Body of pancreas (tissue), 4 donors: Measurements from ENCODE around the gene DIS3L2. TPM values are rescaled to one million over a fixed set of nuclear protein-coding genes. Genes with fewer than 3 reads are reported as not detected.

Source experiments
- ATAC-seq: fragments of 150-250 bp; one replicate; pipeline ENCODE4 v1.9.1; 2016
- DNase-seq, 4 donors: peaks; one replicate each; pipeline ENCODE4 v3.0.0-alpha.2; 2019
- H3K27ac ChIP-seq, 4 donors: fragments of 200-600 bp; sonication (generic); 1 replicate in 3 of 4; 2 replicates in 1 of 4; pipeline versions ENCODE4 v1.5.1 to v1.6.1; 2016 to 2019; ENCODE audit warnings: mild to moderate bottlenecking in 1 of 4, mixed read lengths in 1 of 4, moderate library complexity in 1 of 4
- H3K27me3 ChIP-seq, 2 donors: fragments of 200-600 bp; sonication (generic); one replicate each; pipeline ENCODE4 v1.6.0; 2016; ENCODE audit warnings: mild to moderate bottlenecking in 1 of 2
- H3K36me3 ChIP-seq, 2 donors: fragments of 200-600 bp; sonication (generic); replicated peaks in 1 of 2; 2 replicates each; pipeline ENCODE4 v1.5.1; 2016; ENCODE audit warnings: low read depth in 2 of 2; ENCODE audit not compliant: insufficient read depth in 1 of 2
- H3K4me1 ChIP-seq: fragments of 200-600 bp; sonication (generic); one replicate; pipeline ENCODE4 v1.6.0; 2016
- H3K4me3 ChIP-seq, 2 donors: fragments of 200-600 bp; sonication (generic); 1 replicate in 1 of 2; 2 replicates in 1 of 2; pipeline ENCODE4 v1.5.1; 2016 to 2019
- H3K9me3 ChIP-seq, 3 donors: fragments of 200-600 bp; sonication (generic); 1 replicate in 2 of 3; 2 replicates in 1 of 3; pipeline ENCODE4 v1.5.1; 2016
- CTCF ChIP-seq, 7 experiments: fragments of 450-650 bp in 4 of 7; fragments of 200-600 bp in 3 of 7; sonication (generic) in 3 of 7; IDR thresholded peaks; one replicate each; pipeline ENCODE4 v1.5.1; 2016 to 2019; ENCODE audit warnings: antibody characterized with exemption in 7 of 7
- POLR2A ChIP-seq, 3 donors: fragments of 450-650 bp; IDR thresholded peaks; one replicate each; pipeline ENCODE4 v1.6.1; 2016; ENCODE audit warnings: antibody characterized with exemption in 3 of 3, mild to moderate bottlenecking in 2 of 3
- WGBS, 2 donors: methylation state at CpG; one replicate each; pipeline ENCODE4 v1.1.5; 2017; 5-methylcytosine and 5-hydroxymethylcytosine counted together
- intact Hi-C: fragments of 100-400 bp; cut with DNase I; formaldehyde crosslinking; loops from one replicate; pipeline ENCODE4 v1.15.1; 2023
- total RNA-seq, 2 donors: library from RNA; depleted of rRNA; stranded (reverse); fragments of >200 nt; gene quantifications; one replicate each; pipeline ENCODE4 v1.1.0, GENCODE V29; 2016

DIS3L2 gene
- total RNA-seq, 2 donors from 2014 or later = 27.8 to 113 TPM

DNA sequence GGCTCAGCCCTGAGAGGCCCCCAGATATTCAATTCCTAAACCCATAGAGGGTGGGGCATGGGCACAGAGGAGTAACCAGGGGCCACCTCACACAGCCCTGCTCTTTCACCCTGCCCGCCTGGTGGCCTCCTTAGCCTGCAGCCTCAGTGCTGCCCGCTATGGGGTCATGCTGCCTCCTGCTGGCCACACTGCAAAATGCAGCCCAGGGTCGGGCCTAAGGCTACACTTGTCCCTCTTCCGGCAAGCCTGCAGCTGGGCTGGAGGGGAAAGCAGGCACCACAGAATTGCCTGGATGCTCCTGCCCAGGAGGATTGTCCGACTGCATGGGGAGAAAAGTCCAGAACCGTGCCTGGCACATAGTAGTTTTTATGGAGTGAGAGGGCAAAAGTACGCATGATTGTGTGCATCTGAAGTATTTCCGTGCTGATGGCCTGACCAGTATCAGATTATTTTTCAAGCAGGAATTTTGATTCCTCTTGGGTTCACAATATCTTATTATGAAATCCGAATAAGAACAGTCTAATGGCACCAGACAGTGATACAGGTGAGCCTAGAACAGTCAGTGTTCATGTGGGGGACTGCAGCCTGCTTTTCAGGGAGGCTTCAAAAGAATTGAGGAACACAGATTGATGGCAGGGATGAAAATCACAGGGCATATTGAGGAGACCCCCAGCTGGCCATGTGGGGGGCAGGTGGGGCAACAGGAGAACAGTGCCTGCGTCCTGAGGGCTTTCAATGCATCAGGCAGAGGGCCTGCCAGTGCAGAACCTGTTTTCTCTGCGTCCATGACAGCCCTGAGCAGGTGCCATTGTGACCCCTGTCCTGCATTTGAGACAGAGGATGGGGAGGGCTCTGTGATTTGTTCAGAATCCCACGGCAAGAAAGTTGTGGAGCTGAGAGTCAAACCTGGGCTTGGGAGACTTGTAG lies 365.9 kb downstream of the DIS3L2 start:
- H3K27me3 ChIP-seq = no peaks in the 10 kb centered on the region
- DNase-seq (peak; percentile 57 to 69 (median 66)), ATAC-seq (peak; percentile 54)
- H3K4me1 ChIP-seq = no peaks in the 10 kb centered on the region
- intact Hi-C loops = loop anchor here (5.0 kb wide), 1 partner anchor 400 kb away; the partner anchor contains the start of gene NPPC
- 62 to 66% methylated on average over 11 of the region's 12 CpGs for WGBS, 2 donors
- no peaks in the 10 kb centered on the region for H3K9me3 ChIP-seq
- TF ChIP-seq POLR2A (IDR thresholded peaks at IDR 0.05) (no peak), CTCF (IDR thresholded peaks at IDR 0.05) (peak; percentile 52 to 85 (median 63))
- no peak overlapping the region for H3K4me3 ChIP-seq
- no peaks in the 10 kb centered on the region for H3K36me3 ChIP-seq
- H3K27ac ChIP-seq = no peak overlapping the region

GRCh38 chr2:232328032-232328422 lies 366.5 kb downstream of the DIS3L2 start:
- Histone ChIP-seq H3K4me3 (no peak overlapping the region), H3K9me3 (no peaks in the 10 kb centered on the region), H3K27ac (no peak overlapping the region), H3K4me1 (no peaks in the 10 kb centered on the region), H3K27me3 (no peaks in the 10 kb centered on the region), H3K36me3 (no peaks in the 10 kb centered on the region)
- no peak for TF ChIP-seq CTCF (IDR thresholded peaks at IDR 0.05)
- no peak for TF ChIP-seq POLR2A (IDR thresholded peaks at IDR 0.05)
- intact Hi-C loops = loop anchor here (5.0 kb wide), 1 partner anchor 401 kb away; the partner anchor contains the start of gene NPPC
- ATAC-seq = no peak
- WGBS, 2 donors = 94% methylated on average over 2 of the region's 2 CpGs; no CpG with 5 or more reads in 1 of the 2 donors
- DNase-seq = peak in 1 of 4 donors; percentile 3

DNA sequence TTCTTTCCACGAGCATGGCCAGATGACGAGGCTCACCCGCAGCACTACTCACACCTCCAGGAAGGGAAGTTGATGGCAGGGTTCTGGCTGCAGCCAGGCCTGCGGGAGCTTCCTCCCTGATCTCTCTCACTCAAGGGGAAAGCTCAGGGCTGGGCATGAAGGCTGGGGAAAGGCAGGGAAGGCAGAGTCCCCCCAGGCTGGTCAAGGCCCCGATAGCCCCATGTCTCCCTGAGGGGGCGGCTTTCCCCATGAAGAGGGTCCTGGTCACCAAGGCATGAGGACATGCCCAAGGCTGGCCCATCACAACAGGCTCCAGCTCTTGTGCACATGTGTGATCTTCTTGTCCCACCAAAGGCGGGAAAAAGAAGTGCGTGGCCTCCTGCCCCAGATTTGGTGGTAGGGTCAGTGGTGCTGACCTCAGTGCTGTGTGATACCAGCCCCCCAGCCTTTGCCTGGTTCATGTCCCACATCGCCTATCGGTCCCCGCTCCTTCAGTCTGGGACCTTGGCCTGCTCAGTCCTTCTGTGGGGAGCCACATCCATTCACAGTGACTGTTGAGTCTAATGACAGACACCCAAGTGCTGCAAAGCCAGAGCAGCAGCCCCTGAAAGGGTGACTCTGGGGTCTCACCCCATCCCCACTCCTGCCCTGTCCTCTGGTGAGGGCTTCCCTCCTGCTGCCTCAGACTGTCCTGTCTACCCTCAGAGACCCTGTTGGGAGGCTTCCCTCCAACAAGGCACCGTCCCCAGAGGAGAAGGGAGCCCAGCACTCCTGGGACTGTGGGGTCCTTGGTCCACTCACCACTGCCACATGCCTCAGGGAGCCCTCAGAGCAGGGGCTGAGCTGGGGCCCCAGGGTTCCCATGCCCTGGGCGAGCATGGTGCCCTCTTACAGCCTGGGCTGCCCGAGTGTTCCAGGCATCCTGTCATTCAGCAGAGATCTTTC lies 367.3 kb downstream of the DIS3L2 start:
- intact Hi-C loops = loop anchor here (5.0 kb wide), 1 partner anchor 401 kb away; the partner anchor contains the start of gene NPPC
- peak in 1 of 4 donors; percentile 3 for DNase-seq
- WGBS, 2 donors = 89 to 91% methylated on average over 4 to 14 of the region's 14 CpGs

GRCh38 chr2:232329716-232330067 lies 368.2 kb downstream of the DIS3L2 start:
- intact Hi-C loops = loop anchor here (5.0 kb wide), 1 partner anchor 402 kb away; the partner anchor contains the start of gene NPPC
- ATAC-seq = no peak
- Histone ChIP-seq H3K4me3 (no peak overlapping the region), H3K27ac (no peak overlapping the region), H3K36me3 (no peaks in the 10 kb centered on the region), H3K27me3 (no peaks in the 10 kb centered on the region), H3K9me3 (no peaks in the 10 kb centered on the region), H3K4me1 (no peaks in the 10 kb centered on the region)
- WGBS, 2 donors = 92 to 94% methylated on average over 14 to 15 of the region's 15 CpGs
- TF ChIP-seq POLR2A (IDR thresholded peaks at IDR 0.05) (no peak), CTCF (IDR thresholded peaks at IDR 0.05) (no peak)
- peak in 1 of 4 donors; percentile 2 for DNase-seq

More for the DNA sequence above, 367.3 kb downstream of the DIS3L2 start:
- no peak for ATAC-seq
- no peaks in the 10 kb centered on the region for H3K4me1 ChIP-seq
- H3K27ac ChIP-seq = no peak overlapping the region
- no peaks in the 10 kb centered on the region for H3K9me3 ChIP-seq
- no peaks in the 10 kb centered on the region for H3K36me3 ChIP-seq
- no peaks in the 10 kb centered on the region for H3K27me3 ChIP-seq
- no peak overlapping the region for H3K4me3 ChIP-seq
- no peak for TF ChIP-seq CTCF (IDR thresholded peaks at IDR 0.05)
- no peak for TF ChIP-seq POLR2A (IDR thresholded peaks at IDR 0.05)
